Ovary (tissue), 3 donors: ENCODE measurements around the gene LIPC.

Experiments used
- CTCF ChIP-seq, 3 donors: fragments of 450-650 bp in 2 of 3; fragments of 200-600 bp in 1 of 3; IDR thresholded peaks; one replicate each; pipeline versions ENCODE4 v1.5.1 to v1.8.0; 2016 to 2022; ENCODE audit warnings: antibody characterized with exemption in 3 of 3, mild to moderate bottlenecking in 1 of 3
- POLR2A ChIP-seq: fragments of 450-650 bp; IDR thresholded peaks from one replicate; pipeline ENCODE4 v1.6.1; 2017; ENCODE audit warnings: antibody characterized with exemption, mild to moderate bottlenecking, moderate library complexity
- donor health status: DM: no; HTN: no; CAD: no.

DNA sequence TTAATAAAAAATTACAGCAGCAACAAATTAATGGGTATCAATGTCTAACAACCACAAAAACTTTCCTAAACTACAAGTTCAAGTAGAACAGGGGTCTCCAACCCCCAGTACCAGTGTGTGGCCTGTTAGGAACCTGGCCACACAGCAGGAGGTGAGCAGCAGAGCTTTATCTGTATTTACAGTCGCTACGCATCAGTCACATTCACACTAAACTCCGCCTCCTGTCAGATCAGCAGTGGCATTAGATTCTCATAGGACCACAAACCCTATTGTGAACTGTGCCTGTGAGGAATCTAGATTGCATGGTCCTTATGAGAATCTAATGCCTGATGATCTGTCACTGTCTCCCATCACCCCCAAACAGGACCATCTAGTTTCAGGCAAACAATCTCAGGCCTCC, 18.5 kb upstream of the LIPC start:
- TF ChIP-seq CTCF (IDR thresholded peaks at IDR 0.05) (no peak), POLR2A (no peak)
